Measurements from ENCODE around the gene VMAC.
"Not testable (repeated sequence)": the region's sequence is repeated elsewhere in the genome, so short reads cannot be mapped to it uniquely, and the experiment has no call there.

- TF ChIP-seq EZH2phosphoT487 (IDR thresholded peaks at IDR 0.05; ENCODE audit: borderline replicate concordance, low read length); CTCF (IDR thresholded peaks at IDR 0.05; ENCODE audit: low read depth, low read length, poor library complexity, severe bottlenecking): not testable (repeated sequence)
Observed at GRCh38 chr19:5855151-5855550, 49.5 kb upstream of the VMAC start.

Data from DOHH2 (cell line).